Measurements from ENCODE around the gene RALB. TPM values are rescaled to one million over a fixed set of nuclear protein-coding genes. Genes with fewer than 3 reads are reported as not detected.

Gene RALB
- total RNA-seq, 1 donor from 2014 or later: 45.8 TPM

GRCh38 chr2:120245520-120246332 lies 6.9 kb upstream of the RALB start:
- no peak overlapping the region for H3K27ac ChIP-seq (replicated peaks)
- DNase-seq: no peak
- peaks cover 27% of the 10 kb centered on the region for H3K4me1 ChIP-seq
- H3K27me3 ChIP-seq (ENCODE audit: low read depth): peaks cover 22% of the 10 kb centered on the region
- intact Hi-C loops (cut with micrococcal nuclease): no loop called here
- H3K4me3 ChIP-seq: no peak overlapping the region
- TF ChIP-seq CTCF (IDR thresholded peaks at IDR 0.05; ENCODE audit: borderline replicate concordance): no peak
- no peaks in the 10 kb centered on the region for H3K36me3 ChIP-seq
- H3K9me3 ChIP-seq (replicated peaks): no peaks in the 10 kb centered on the region

GRCh38 chr2:120246546-120247300 lies 5.9 kb upstream of the RALB start:
- no peak overlapping the region for H3K4me3 ChIP-seq
- H3K4me1 ChIP-seq: peaks cover 21% of the 10 kb centered on the region
- peaks cover 22% of the 10 kb centered on the region for H3K27me3 ChIP-seq (ENCODE audit: low read depth)
- no peak for TF ChIP-seq CTCF (IDR thresholded peaks at IDR 0.05; ENCODE audit: borderline replicate concordance)
- H3K9me3 ChIP-seq (replicated peaks): no peaks in the 10 kb centered on the region
- DNase-seq: no peak
- intact Hi-C loops (cut with micrococcal nuclease): no loop called here
- H3K36me3 ChIP-seq: no peaks in the 10 kb centered on the region
- no peak overlapping the region for H3K27ac ChIP-seq (replicated peaks)

- TF ChIP-seq CTCF (IDR thresholded peaks at IDR 0.05; ENCODE audit: borderline replicate concordance): no peak
- intact Hi-C loops (cut with micrococcal nuclease): no loop called here
- Histone ChIP-seq H3K27ac (replicated peaks) (no peak overlapping the region), H3K27me3 (ENCODE audit: low read depth) (peaks cover 22% of the 10 kb centered on the region), H3K4me1 (peaks cover 28% of the 10 kb centered on the region), H3K9me3 (replicated peaks) (no peaks in the 10 kb centered on the region), H3K36me3 (no peaks in the 10 kb centered on the region), H3K4me3 (no peak overlapping the region)
- no peak for DNase-seq
These were observed 4.8 kb upstream of the RALB start for GRCh38 chr2:120247851-120248250.

GRCh38 chr2:120250640-120251039 lies 2.0 kb upstream of the RALB start:
- Histone ChIP-seq H3K36me3 (no peaks in the 10 kb centered on the region), H3K27ac (replicated peaks) (no peak overlapping the region), H3K4me1 (peaks cover 48% of the 10 kb centered on the region), H3K4me3 (no peak overlapping the region), H3K27me3 (ENCODE audit: low read depth) (peaks cover 22% of the 10 kb centered on the region), H3K9me3 (replicated peaks) (no peaks in the 10 kb centered on the region)
- intact Hi-C loops (cut with micrococcal nuclease): no loop called here
- DNase-seq: no peak
- no peak for TF ChIP-seq CTCF (IDR thresholded peaks at IDR 0.05; ENCODE audit: borderline replicate concordance)

- peaks cover 53% of the 10 kb centered on the region for H3K4me1 ChIP-seq
- H3K4me3 ChIP-seq: no peak overlapping the region
- DNase-seq: no peak
- no peaks in the 10 kb centered on the region for H3K9me3 ChIP-seq (replicated peaks)
- H3K36me3 ChIP-seq: no peaks in the 10 kb centered on the region
- intact Hi-C loops (cut with micrococcal nuclease): no loop called here
- peaks cover 22% of the 10 kb centered on the region for H3K27me3 ChIP-seq (ENCODE audit: low read depth)
- H3K27ac ChIP-seq (replicated peaks): no peak overlapping the region
- no peak for TF ChIP-seq CTCF (IDR thresholded peaks at IDR 0.05; ENCODE audit: borderline replicate concordance)
These were observed 1.6 kb upstream of the RALB start for GRCh38 chr2:120251078-120251477.

Data from left ventricle myocardium inferior (tissue), 1 donor.